HL-60/S4 treated with phorbol 12-myristate 13-acetate at 8.2 ng/mL for 4 days and 3 days (cell line): ENCODE data around the gene HUWE1.
"Not testable (repeated sequence)": the region's sequence is repeated elsewhere in the genome, so short reads cannot be mapped to it uniquely, and the experiment has no call there.

ENCODE experiments used
- in situ Hi-C: fragments of 300-500 bp; cut with MboI; formaldehyde crosslinking; loops from 2 replicates; pipeline ENCODE4 v1.15.0; 2022; ENCODE audit warnings: low sequenced_read_pairs

HUWE1 gene

DNA sequence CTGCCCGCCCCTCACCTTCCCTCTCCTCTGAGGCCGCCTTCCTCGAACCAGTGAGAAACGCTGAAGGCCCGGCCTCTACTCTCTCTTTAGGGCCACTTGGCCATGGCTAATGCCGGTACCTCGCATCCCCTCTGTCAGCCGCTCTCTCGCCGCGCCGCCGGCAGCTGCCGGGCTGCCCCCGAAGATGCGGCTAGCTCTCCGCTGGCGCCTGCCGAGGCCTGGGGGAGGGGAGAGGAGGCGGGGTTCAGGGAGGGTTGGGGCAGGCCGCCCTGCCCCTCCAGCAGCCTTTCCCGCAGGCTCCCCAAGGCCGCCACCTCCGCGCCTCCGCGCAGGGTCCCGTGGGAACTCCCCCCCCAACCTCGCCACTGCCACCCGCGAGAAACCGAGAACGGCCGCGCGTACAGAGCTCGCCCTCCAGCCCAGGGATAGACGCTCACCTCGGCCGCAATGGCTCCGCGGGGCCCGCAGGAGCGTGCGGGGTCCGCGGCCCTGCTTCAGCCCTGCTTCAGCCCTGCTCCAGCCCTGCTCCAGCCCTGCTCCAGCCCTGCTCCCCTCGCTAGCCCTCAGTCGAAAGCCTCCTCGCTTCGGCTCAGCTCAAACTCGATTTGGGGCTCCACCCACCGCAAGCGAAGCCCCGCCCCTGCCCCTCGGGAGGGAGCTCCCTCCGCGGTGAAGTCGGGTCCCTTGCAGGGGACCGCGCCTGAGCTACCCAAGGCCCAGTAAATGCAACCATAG, at the start of gene HUWE1:
TSS of gene HUWE1 (minus strand) at position 569 of the 735 bp plus-strand sequence. CDS start 32,612 bp downstream, outside the sequence.
- in situ Hi-C loops, result loop anchor here (25.0 kb wide), 1 partner anchor 151 kb away; no protein-coding TSS in a partner anchor

- in situ Hi-C loops, result no loop called here
These were observed 46.3 kb upstream of the HUWE1 start for GRCh38 chrX:53732797-53733196.

DNA sequence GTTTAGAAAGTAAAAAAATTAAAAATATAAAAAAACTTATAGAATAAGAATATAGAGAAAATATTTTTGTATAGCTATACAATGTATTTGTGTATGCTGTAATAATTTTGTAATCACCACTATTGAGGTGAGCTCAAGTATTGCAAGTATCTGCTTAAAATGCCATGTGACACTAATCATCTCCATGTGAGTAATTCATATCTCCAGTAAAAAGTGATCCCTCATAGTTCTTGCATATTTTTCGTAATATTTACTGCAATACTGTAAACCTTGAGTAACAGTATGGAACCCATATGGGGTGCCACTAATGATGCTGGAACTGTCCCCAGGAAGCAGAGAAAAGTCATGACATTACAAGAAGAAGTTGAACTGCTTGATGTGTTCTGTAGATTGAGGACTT, 43.2 kb upstream of the HUWE1 start:
- in situ Hi-C loops, result no loop called here

GRCh38 chrX:53728506-53728905, 42.0 kb upstream of the HUWE1 start:
- in situ Hi-C loops, result no loop called here

GRCh38 chrX:53724872-53725271, 38.4 kb upstream of the HUWE1 start:
- in situ Hi-C loops, result no loop called here

GRCh38 chrX:53723381-53723780, 36.9 kb upstream of the HUWE1 start:
- in situ Hi-C loops, result no loop called here

DNA sequence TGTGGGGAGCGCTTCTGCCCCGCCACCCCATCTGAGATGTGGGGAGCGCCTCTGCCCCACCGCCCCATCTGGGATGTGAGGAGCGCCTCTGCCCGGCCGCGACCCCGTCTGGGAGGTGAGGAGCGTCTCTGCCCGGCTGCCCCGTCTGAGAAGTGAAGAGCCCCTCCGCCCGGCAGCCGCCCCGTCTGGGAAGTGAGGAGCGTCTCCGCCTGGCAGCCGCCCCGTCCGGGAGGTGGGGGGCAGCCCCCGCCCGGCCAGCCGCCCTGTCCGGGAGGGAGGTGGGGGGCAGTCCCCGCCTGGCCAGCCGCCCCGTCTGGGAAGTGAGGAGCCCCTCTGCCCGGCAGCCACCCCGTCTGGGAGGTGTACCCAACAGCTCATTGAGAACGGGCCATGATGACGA, 35.1 kb upstream of the HUWE1 start:
- in situ Hi-C loops, result not testable (repeated sequence)

DNA sequence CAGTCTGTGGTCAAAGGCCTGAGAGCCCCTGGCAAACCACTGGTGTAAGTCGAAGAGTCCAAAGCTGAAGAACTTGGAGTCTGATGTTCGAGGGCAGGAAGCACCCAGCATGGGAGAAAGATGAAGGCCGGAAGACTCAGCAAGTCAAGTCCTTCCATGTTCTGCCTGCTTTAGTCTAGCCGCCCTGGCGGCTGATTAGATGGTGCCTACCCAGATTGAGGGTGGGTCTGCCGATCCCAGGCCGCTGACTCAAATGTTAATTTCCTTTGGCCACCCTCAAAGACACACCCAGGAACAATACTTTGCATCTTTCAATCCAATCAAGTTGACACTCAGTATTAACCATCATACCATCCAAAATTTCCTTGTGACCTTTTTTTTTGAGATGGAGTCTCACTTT, 33.1 kb upstream of the HUWE1 start:
- in situ Hi-C loops, result not testable (repeated sequence)

DNA sequence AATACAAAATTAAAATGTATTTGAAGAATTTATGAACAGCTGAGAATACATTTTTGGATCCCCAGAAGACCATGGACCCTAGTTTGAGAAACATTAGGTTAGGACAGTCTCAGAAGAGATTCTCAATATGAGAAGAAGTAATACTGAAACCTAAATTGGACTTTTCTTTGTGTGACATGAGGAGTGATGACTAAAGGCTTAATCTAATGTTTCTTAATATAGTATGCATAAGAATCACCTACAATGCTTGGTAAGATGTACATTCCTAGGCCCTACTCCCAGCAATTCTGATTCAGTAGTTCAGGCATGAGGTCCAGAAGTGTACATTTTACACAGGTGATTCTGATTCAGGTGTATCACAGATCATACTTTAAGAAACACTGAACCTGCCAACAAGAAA, 31.6 kb upstream of the HUWE1 start:
- in situ Hi-C loops, result no loop called here

DNA sequence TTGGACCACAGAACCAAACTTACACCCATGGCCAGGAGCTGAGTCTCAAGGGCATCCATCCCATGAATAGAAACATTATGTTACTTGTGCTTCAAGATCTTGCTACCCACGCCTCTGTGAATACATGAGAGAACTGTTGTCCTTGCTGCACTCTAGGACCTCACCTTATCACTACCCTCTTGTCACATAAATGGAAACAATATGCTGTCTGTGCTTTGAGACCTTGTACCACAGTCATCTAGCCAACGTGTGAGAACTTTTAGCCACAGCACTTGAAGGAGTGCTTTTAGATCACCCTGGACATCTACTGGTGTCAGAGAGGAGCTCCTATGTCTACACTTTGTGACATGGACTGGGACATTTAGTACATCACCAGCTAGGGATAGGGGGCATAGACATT, 30.7 kb upstream of the HUWE1 start:
- in situ Hi-C loops, result no loop called here

GRCh38 chrX:53716328-53717088, 30.0 kb upstream of the HUWE1 start:
- in situ Hi-C loops, result no loop called here

DNA sequence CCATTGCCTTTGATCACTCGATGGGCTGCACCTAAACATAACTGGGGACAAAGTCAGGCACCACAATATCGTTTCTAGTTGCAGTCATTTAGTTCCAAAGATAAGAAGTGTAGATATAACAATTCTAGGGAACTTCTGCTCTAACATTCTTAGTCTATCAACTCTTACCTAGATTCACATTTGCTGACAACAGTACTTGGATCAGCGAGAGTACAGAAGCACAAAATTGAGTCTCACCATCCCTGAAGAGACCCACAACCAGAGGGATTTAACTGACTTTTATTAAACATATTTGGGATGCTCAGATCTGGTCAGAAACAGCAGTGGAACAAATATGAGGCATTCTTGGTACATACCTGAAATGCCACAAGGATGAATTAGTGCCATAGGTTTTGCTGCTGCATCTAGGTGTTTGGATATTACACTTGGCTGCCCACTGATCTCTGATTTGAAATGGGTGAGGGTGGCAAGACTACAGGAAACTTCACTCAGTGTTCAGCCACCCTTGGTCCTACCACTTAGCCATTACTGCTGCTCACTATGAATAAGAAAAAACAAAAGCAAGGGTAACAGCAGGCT, 28.9 kb upstream of the HUWE1 start:
- in situ Hi-C loops, result no loop called here

DNA sequence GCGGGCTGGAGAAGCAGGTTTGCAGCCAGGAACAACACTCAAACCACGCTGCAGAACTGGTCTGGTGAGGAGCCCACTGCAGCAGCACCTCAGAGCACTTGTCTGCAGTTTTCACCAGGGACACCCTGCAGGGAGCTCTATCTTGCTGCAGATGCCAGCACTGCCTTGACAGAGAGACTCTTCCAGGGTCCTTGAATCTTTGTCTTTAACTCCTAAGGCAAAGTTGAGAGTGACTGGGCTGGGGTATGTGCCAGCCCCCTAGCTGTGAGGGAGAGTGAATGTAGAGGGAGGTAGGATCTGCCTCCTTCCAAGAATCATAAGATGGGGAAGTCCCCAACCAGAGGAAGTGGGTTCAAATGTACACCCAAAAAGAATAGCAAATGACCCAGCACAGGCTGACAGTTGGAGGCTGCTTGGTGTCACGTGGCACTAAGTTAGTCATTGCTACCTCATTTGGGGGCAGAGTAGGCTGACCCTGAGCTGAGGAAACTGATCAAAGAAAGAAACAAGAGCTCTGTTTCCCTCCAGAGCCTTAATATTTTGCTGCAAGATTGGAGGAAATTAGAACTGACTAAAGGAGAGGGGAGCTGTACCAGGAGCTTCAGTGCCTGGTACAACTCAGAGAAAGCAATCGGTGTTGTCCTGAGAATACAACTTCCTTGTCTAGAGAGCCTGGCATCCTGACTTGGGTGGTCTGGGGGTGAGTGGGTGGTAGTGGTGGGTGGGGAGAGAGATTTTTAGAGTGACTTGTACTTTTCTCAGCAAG, 28.2 kb upstream of the HUWE1 start:
- in situ Hi-C loops, result no loop called here

GRCh38 chrX:53713987-53714579, 27.6 kb upstream of the HUWE1 start:
- in situ Hi-C loops, result no loop called here

DNA sequence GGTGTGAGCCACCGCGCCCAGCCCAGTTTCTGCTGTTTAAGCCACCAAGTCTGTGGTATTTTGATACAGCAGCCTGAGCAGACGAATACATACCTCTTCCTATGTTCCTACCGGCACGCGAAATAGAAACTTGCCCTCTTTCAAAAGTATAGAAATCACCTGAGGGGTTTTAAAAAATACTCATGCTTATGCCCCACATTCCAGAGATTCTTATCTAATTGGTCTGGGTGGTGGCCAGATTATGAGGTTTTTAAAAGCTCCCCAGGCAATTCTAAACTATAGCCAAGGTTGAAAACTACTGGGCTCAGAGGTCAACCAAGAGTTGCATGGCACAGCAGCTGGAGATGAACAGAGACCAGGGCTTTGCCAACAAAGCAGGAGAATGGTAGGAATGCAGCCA, 24.9 kb upstream of the HUWE1 start:
- in situ Hi-C loops, result no loop called here

DNA sequence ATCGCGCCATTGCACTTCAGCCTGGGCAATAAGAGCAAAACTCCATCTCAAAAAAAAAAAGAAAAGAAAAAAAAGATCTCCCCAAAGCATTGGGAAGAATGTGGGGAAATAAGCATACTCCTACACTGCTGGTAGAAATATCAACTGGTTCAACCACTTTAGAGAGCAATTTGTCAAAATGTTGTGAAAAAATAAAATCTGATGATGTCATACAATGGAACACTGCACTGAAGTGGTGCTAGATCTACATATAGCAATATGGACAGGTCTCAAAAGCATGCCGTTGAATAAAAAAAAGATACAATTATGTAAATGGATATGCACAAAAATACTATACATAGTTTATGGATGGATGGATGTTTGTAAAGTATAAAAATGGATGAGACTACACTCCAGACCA, 18.3 kb upstream of the HUWE1 start:
- in situ Hi-C loops, result no loop called here

DNA sequence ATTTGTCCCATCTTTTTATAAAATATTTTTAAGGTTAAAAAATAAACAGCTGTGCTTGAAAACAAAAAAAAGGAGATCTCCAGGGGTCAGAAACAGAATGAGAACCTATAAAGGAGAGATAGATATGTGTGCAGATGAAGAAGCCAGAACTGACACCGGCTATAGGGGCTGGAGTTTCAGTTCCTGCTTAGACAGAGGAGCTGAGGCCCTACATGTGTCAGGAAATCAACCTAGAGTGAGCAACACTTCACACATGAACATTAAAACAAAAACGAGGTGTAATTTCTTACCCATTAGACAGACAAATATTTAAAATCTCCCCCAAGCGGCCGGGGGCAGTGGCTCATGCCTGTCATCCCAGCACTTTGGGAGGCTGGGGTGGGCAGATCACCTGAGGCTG, 17.8 kb upstream of the HUWE1 start:
- in situ Hi-C loops, result no loop called here

DNA sequence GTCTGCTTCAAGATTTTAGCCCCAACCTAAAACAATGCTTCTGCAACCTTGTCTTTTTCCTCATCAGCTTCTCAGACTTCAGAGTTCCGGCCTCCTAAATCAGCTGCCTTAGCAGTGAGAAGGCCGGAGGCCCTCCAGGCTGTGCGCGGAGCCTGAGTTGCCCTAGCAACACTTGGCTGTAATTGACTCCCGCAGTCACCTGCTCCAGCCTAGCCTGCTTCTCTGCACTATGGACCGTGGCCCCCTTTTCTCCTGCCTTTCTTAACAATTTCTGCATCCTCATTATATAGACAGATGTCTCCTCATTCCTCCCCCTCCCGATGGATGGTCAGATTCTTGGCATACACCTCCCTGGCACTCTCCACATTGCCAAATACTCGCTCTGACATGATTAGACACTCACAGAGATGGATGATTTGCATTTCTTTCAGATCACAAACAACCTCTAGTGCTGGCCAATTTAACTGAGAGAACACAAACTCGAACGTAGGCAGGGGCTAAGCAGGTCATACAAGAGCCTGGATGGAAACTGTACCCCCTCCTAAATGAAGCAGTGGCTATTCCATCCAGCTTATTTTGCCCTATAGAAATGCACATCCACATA, 9.5 kb upstream of the HUWE1 start:
- in situ Hi-C loops, result loop anchor here (25.0 kb wide), 1 partner anchor 141 kb away; no protein-coding TSS in a partner anchor

DNA sequence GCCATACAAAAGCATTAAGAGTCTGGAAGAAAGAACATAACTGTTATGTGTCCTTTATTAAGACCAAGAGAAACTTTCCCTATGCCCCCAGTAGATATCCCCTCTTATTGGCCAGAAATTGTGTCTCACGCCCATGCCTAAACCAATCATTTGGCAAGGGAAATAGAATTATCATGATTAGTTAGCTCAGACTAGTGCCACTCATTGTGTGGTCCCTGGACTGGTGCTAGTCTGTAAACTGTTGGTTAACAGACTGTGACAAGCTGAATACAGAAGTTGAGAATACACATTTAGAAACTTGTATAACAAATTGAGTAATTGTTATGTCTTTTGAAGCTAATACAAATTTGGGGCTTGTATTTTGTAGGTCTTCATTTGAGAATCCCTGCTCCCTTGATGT, 8.1 kb upstream of the HUWE1 start:
- in situ Hi-C loops, result loop anchor here (25.0 kb wide), 1 partner anchor 143 kb away; no protein-coding TSS in a partner anchor

DNA sequence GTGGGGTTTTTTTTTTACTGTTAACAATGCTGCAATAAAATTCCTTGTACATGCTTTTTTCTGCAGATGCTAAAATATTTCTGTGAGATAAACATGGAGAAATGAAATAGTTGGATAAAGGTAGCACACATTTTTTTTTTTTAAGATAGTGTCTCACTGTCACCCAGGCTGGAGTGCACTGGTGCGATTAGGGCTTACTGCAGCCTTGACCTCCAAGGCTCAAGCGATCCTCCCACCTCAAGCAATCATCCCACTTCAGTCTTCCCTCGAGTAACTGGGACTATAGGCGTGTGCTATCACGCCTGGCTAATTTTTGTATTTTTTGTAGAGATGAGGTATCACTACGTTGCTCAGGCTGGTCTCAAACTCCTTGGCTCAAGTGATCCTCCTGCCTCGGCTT, 1.8 kb upstream of the HUWE1 start:
- in situ Hi-C loops, result loop anchor here (25.0 kb wide), 1 partner anchor 149 kb away; no protein-coding TSS in a partner anchor
